Muscle of arm (tissue), 12 donors: ENCODE measurements around the gene UAP1. TPM values are rescaled to one million over a fixed set of nuclear protein-coding genes. Genes with fewer than 3 reads are reported as not detected.
A peak's percentile ranks its signal among the peaks of the same experiment; 100 is the strongest.
"Not testable (repeated sequence)": the region's sequence is repeated elsewhere in the genome, so short reads cannot be mapped to it uniquely, and the experiment has no call there.

ENCODE experiments used
- DNase-seq: peaks from one replicate; pipeline ENCODE4 v3.0.0-alpha.2; 2013
- polyA plus RNA-seq, 12 donors: library from polyadenylated mRNA; unstranded; fragments of 120-200 nt; gene quantifications; one replicate each; pipeline ENCODE4 v1.2.1, GENCODE V29; 2013; ENCODE audit not compliant: insufficient read length in 12 of 12

The UAP1 gene
- polyA plus RNA-seq, 12 donors = 24.7 to 42.6 (median 32.4) TPM; not detected in 1

GRCh38 chr1:162561037-162561615 is 396 bp upstream of the UAP1 start:
- peak; percentile 96 for DNase-seq

GRCh38 chr1:162562470-162562828 is 927 bp downstream of the UAP1 start:
- peak; percentile 41 for DNase-seq

- no peak for DNase-seq
These were observed 3.3 kb downstream of the UAP1 start for GRCh38 chr1:162564762-162565218.

- no peak for DNase-seq
These were observed 3.9 kb downstream of the UAP1 start for GRCh38 chr1:162565460-162565859.

GRCh38 chr1:162566870-162567269 is 5.3 kb downstream of the UAP1 start:
- no peak for DNase-seq

- no peak for DNase-seq
These were observed 7.3 kb downstream of the UAP1 start for GRCh38 chr1:162568802-162569201.

GRCh38 chr1:162570718-162571117 is 9.2 kb downstream of the UAP1 start:
- no peak for DNase-seq

GRCh38 chr1:162571121-162571520 is 9.6 kb downstream of the UAP1 start:
- DNase-seq = not testable (repeated sequence)

GRCh38 chr1:162571696-162572095 is 10.2 kb downstream of the UAP1 start:
- DNase-seq = no peak

GRCh38 chr1:162573136-162573535 is 11.6 kb downstream of the UAP1 start:
- no peak for DNase-seq

- peak; percentile 61 for DNase-seq
These were observed 16.7 kb downstream of the UAP1 start for GRCh38 chr1:162578071-162578700.

- DNase-seq = no peak
These were observed 17.4 kb downstream of the UAP1 start for GRCh38 chr1:162578936-162579335.

GRCh38 chr1:162580308-162580707 is 18.8 kb downstream of the UAP1 start:
- no peak for DNase-seq

GRCh38 chr1:162582901-162583300 is 21.4 kb downstream of the UAP1 start:
- not testable (repeated sequence) for DNase-seq

GRCh38 chr1:162585101-162585500 is 23.6 kb downstream of the UAP1 start:
- not testable (repeated sequence) for DNase-seq

GRCh38 chr1:162587347-162587746 is 25.8 kb downstream of the UAP1 start:
- no peak for DNase-seq

GRCh38 chr1:162587761-162588260 is 26.3 kb downstream of the UAP1 start:
- no peak for DNase-seq

GRCh38 chr1:162590101-162590500 is 28.6 kb downstream of the UAP1 start:
- DNase-seq = no peak

GRCh38 chr1:162590686-162591085 is 29.2 kb downstream of the UAP1 start:
- no peak for DNase-seq

GRCh38 chr1:162596514-162597170 is 35.1 kb downstream of the UAP1 start:
- DNase-seq = no peak

GRCh38 chr1:162599451-162599850 is 37.9 kb downstream of the UAP1 start:
- peak; percentile 73 for DNase-seq

- not testable (repeated sequence) for DNase-seq
These were observed 41.6 kb downstream of the UAP1 start for GRCh38 chr1:162603117-162603516.
